CD8-positive, alpha-beta memory T cell (primary cell): ENCODE results near the gene MDH1B. TPM values are rescaled to one million over a fixed set of nuclear protein-coding genes. Genes with fewer than 3 reads are reported as not detected.

Experiments used
- CTCF ChIA-PET: fragments of 350-600 bp; sonication (Branson Sonifier 250); formaldehyde crosslinking; loops from one replicate; lab custom pipeline; 2021; ENCODE audit warnings: antibody characterized with exemption; lab: Charles Lee
- POLR2A ChIA-PET: fragments of 350-600 bp; sonication (Branson Sonifier 250); formaldehyde crosslinking; loops from one replicate; lab custom pipeline; 2021; ENCODE audit warnings: antibody characterized with exemption; lab: Charles Lee
- DNase-seq, 5 donors: peaks; one replicate each; pipeline versions ENCODE4 v3.0.0 to v3.0.0-alpha.2; 2020 to 2022; ENCODE audit warnings: mixed read lengths in 1 of 5
- H3K27ac ChIP-seq: one replicate; pipeline ENCODE4 v1.7.0; 2013; ENCODE audit warnings: low read depth, mild to moderate bottlenecking, low read length, moderate library complexity
- H3K27me3 ChIP-seq: 2 replicates; pipeline ENCODE4 v1.7.0; 2013; ENCODE audit warnings: low read length, mild to moderate bottlenecking; ENCODE audit not compliant: insufficient read depth, poor library complexity, severe bottlenecking
- H3K36me3 ChIP-seq: 2 replicates; pipeline ENCODE4 v1.7.0; 2013; ENCODE audit warnings: mild to moderate bottlenecking, low read length, moderate library complexity; ENCODE audit not compliant: insufficient read depth
- H3K4me1 ChIP-seq: 2 replicates; pipeline ENCODE4 v1.7.0; 2013; ENCODE audit warnings: mild to moderate bottlenecking, low read length, moderate library complexity; ENCODE audit not compliant: insufficient read depth
- H3K4me3 ChIP-seq: 2 replicates; pipeline ENCODE4 v1.7.0; 2013; ENCODE audit warnings: mild to moderate bottlenecking, low read length
- H3K9me3 ChIP-seq: 2 replicates; pipeline ENCODE4 v1.7.0; 2013; ENCODE audit warnings: mild to moderate bottlenecking, low read length
- H3K27ac Mint-ChIP-seq, 8 donors: one replicate each; pipeline ENCODE4 v1.8.0; 2020 to 2021; ENCODE audit warnings: mixed read lengths in 8 of 8, mild to moderate bottlenecking in 6 of 8, inconsistent platforms in 3 of 8, moderate library complexity in 3 of 8
- H3K27me3 Mint-ChIP-seq, 2 donors: one replicate each; pipeline ENCODE4 v1.8.0; 2020 to 2021; ENCODE audit warnings: mixed read lengths in 2 of 2, mild to moderate bottlenecking in 1 of 2, moderate library complexity in 1 of 2
- H3K36me3 Mint-ChIP-seq, 3 donors: one replicate each; pipeline ENCODE4 v1.8.0; 2020 to 2021; ENCODE audit warnings: mixed read lengths in 3 of 3, inconsistent platforms in 1 of 3, mild to moderate bottlenecking in 1 of 3
- H3K4me1 Mint-ChIP-seq, 3 donors: one replicate each; pipeline ENCODE4 v1.8.0; 2020 to 2021; ENCODE audit warnings: mixed read lengths in 3 of 3, inconsistent platforms in 1 of 3, mild to moderate bottlenecking in 1 of 3
- H3K4me3 Mint-ChIP-seq, 7 donors: one replicate each; pipeline ENCODE4 v1.8.0; 2020 to 2021; ENCODE audit warnings: mixed read lengths in 7 of 7, mild to moderate bottlenecking in 6 of 7, moderate library complexity in 4 of 7, inconsistent platforms in 2 of 7
- H3K9me3 Mint-ChIP-seq, 5 donors: one replicate each; pipeline ENCODE4 v1.8.0; 2020 to 2022; ENCODE audit warnings: mixed read lengths in 5 of 5, mild to moderate bottlenecking in 3 of 5, moderate library complexity in 2 of 5, inconsistent platforms in 1 of 5
- polyA plus RNA-seq: library from polyadenylated mRNA; unstranded; fragments of 300-500 nt; fragmentation: Illumina TruSeq; gene quantifications from one replicate; pipeline ENCODE4 v1.2.3, GENCODE V29; 2021
- total RNA-seq, 2 experiments: library from RNA; stranded (reverse); gene quantifications; one replicate each; pipeline ENCODE4 v1.2.3, GENCODE V29; 2021

MDH1B gene
- total and polyA plus RNA-seq, 3 experiments from 2014 or later, result 0.15 to 1.2 (median 0.81) TPM

GRCh38 chr2:206756816-206757215, 8.3 kb downstream of the MDH1B start:
- Histone ChIP-seq H3K4me1 (no peaks in the 10 kb centered on the region), H3K9me3 (no peaks in the 10 kb centered on the region), H3K36me3 (no peaks in the 10 kb centered on the region), H3K27ac (no peak overlapping the region), H3K27me3 (no peaks in the 10 kb centered on the region), H3K4me3 (no peak overlapping the region)
- no peak for DNase-seq
- H3K27ac Mint-ChIP-seq, result no peak overlapping the region
- peaks cover 11 to 31% of the 10 kb centered on the region in 2 donors for H3K27me3 Mint-ChIP-seq
- no peaks in the 10 kb centered on the region for H3K4me1 Mint-ChIP-seq
- POLR2A ChIA-PET, result no interaction called here
- no peaks in the 10 kb centered on the region for H3K36me3 Mint-ChIP-seq
- CTCF ChIA-PET, result no interaction called here
- no peak overlapping the region for H3K4me3 Mint-ChIP-seq
- no peaks in the 10 kb centered on the region for H3K9me3 Mint-ChIP-seq

- H3K27me3 ChIP-seq, result no peaks in the 10 kb centered on the region
- Mint-ChIP-seq H3K4me3 (no peak overlapping the region), H3K36me3 (no peaks in the 10 kb centered on the region), H3K9me3 (no peaks in the 10 kb centered on the region), H3K4me1 (no peaks in the 10 kb centered on the region), H3K27me3 (peaks cover 14 to 42% of the 10 kb centered on the region in 2 donors), H3K27ac (no peak overlapping the region)
- no peaks in the 10 kb centered on the region for H3K36me3 ChIP-seq
- H3K4me3 ChIP-seq, result no peak overlapping the region
- H3K4me1 ChIP-seq, result no peaks in the 10 kb centered on the region
- ChIA-PET CTCF (no interaction called here), POLR2A (no interaction called here)
- H3K9me3 ChIP-seq, result no peaks in the 10 kb centered on the region
- no peak for DNase-seq
- H3K27ac ChIP-seq, result no peak overlapping the region
Measured at GRCh38 chr2:206740800-206741199, 24.3 kb downstream of the MDH1B start.

DNA sequence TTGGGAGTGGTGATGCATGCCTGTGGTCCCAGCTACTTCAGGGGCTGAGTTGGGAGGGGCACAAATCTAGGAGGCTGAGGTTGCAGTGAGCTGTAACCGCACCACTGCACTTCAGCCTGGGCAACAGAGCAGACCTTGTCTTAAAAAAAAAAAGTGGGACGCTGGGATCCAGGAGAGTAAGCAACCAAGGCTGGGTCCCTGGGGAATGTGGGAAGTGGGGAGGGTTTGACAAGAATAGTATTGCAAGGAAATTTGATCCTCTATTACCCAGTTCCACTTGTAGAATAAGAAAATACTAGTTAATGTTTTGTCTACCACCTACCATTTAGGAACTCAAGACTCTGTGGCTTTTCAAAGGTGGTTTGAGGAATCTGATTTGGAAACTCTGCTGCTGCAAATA, 25.9 kb downstream of the MDH1B start:
- ChIA-PET POLR2A (no interaction called here), CTCF (no interaction called here)
- no peaks in the 10 kb centered on the region for H3K9me3 ChIP-seq
- Mint-ChIP-seq H3K4me3 (no peak overlapping the region), H3K9me3 (no peaks in the 10 kb centered on the region), H3K27ac (no peak overlapping the region), H3K27me3 (peaks cover 12 to 42% of the 10 kb centered on the region in 2 donors), H3K4me1 (no peaks in the 10 kb centered on the region), H3K36me3 (no peaks in the 10 kb centered on the region)
- H3K4me3 ChIP-seq, result no peak overlapping the region
- no peak for DNase-seq
- no peaks in the 10 kb centered on the region for H3K4me1 ChIP-seq
- no peaks in the 10 kb centered on the region for H3K36me3 ChIP-seq
- H3K27ac ChIP-seq, result no peak overlapping the region
- H3K27me3 ChIP-seq, result no peaks in the 10 kb centered on the region

- Histone ChIP-seq H3K36me3 (no peaks in the 10 kb centered on the region), H3K9me3 (no peaks in the 10 kb centered on the region), H3K27ac (no peak overlapping the region), H3K4me1 (no peaks in the 10 kb centered on the region), H3K27me3 (no peaks in the 10 kb centered on the region), H3K4me3 (no peak overlapping the region)
- peaks cover 12 to 30% of the 10 kb centered on the region in 2 donors for H3K27me3 Mint-ChIP-seq
- ChIA-PET POLR2A (no interaction called here), CTCF (no interaction called here)
- H3K27ac Mint-ChIP-seq, result no peak overlapping the region
- no peak overlapping the region for H3K4me3 Mint-ChIP-seq
- no peaks in the 10 kb centered on the region for H3K36me3 Mint-ChIP-seq
- no peaks in the 10 kb centered on the region for H3K4me1 Mint-ChIP-seq
- DNase-seq, result no peak
- H3K9me3 Mint-ChIP-seq, result peaks cover 0 to 2% (median 0%) of the 10 kb centered on the region in 5 donors
Measured at GRCh38 chr2:206736935-206737334, 28.2 kb downstream of the MDH1B start.

GRCh38 chr2:206733341-206733740, 31.8 kb downstream of the MDH1B start:
- Mint-ChIP-seq H3K36me3 (no peaks in the 10 kb centered on the region), H3K9me3 (peaks cover 0 to 2% (median 0%) of the 10 kb centered on the region in 5 donors), H3K27me3 (peaks cover 16 to 38% of the 10 kb centered on the region in 2 donors), H3K4me3 (no peak overlapping the region), H3K27ac (no peak overlapping the region), H3K4me1 (no peaks in the 10 kb centered on the region)
- H3K4me1 ChIP-seq, result no peaks in the 10 kb centered on the region
- no peaks in the 10 kb centered on the region for H3K36me3 ChIP-seq
- no peaks in the 10 kb centered on the region for H3K27me3 ChIP-seq
- no peak overlapping the region for H3K27ac ChIP-seq
- no peak overlapping the region for H3K4me3 ChIP-seq
- no peak for DNase-seq
- CTCF ChIA-PET, result no interaction called here
- POLR2A ChIA-PET, result no interaction called here
- no peaks in the 10 kb centered on the region for H3K9me3 ChIP-seq

- Mint-ChIP-seq H3K9me3 (peaks cover 0 to 2% (median 0%) of the 10 kb centered on the region in 5 donors), H3K4me1 (no peaks in the 10 kb centered on the region), H3K36me3 (no peaks in the 10 kb centered on the region), H3K27me3 (peaks cover 11 to 46% of the 10 kb centered on the region in 2 donors), H3K27ac (no peak overlapping the region), H3K4me3 (no peak overlapping the region)
- Histone ChIP-seq H3K36me3 (no peaks in the 10 kb centered on the region), H3K27me3 (no peaks in the 10 kb centered on the region), H3K9me3 (no peaks in the 10 kb centered on the region), H3K4me1 (no peaks in the 10 kb centered on the region), H3K4me3 (no peak overlapping the region), H3K27ac (no peak overlapping the region)
- ChIA-PET POLR2A (no interaction called here), CTCF (no interaction called here)
- no peak for DNase-seq
Measured at GRCh38 chr2:206728277-206729199, 36.6 kb downstream of the MDH1B start.

GRCh38 chr2:206727287-206727686, 37.8 kb downstream of the MDH1B start:
- no peak for DNase-seq
- ChIA-PET CTCF (no interaction called here), POLR2A (no interaction called here)
- Histone ChIP-seq H3K36me3 (no peaks in the 10 kb centered on the region), H3K27me3 (no peaks in the 10 kb centered on the region), H3K9me3 (no peaks in the 10 kb centered on the region), H3K4me3 (no peak overlapping the region), H3K4me1 (no peaks in the 10 kb centered on the region), H3K27ac (no peak overlapping the region)
- peaks cover 0 to under 1% (median 0%) of the 10 kb centered on the region in 5 donors for H3K9me3 Mint-ChIP-seq
- H3K36me3 Mint-ChIP-seq, result no peaks in the 10 kb centered on the region
- no peak overlapping the region for H3K4me3 Mint-ChIP-seq
- H3K27ac Mint-ChIP-seq, result no peak overlapping the region
- peaks cover 11 to 43% of the 10 kb centered on the region in 2 donors for H3K27me3 Mint-ChIP-seq
- H3K4me1 Mint-ChIP-seq, result no peaks in the 10 kb centered on the region

DNA sequence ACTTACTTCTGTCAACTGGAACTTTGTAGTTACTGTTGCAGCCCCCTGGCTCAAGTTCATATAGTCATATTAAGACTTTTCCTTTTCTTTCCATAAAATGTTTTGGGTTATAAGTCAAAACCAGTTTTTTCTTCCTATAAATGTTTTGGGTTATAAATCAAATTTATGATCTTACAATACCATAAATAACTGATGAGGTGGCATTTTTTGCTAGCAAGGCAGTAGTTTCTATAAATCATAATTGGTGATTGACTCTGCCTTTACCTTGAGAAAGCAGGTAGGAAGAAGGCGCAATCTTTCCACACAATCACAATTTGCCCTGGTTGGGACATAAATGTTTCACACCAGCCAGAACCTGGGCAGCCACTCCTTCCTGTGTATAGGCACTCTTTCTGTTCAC, 41.8 kb downstream of the MDH1B start:
- no peaks in the 10 kb centered on the region for H3K36me3 ChIP-seq
- no peaks in the 10 kb centered on the region for H3K36me3 Mint-ChIP-seq
- CTCF ChIA-PET, result no interaction called here
- no peak for DNase-seq
- H3K27ac ChIP-seq, result no peak overlapping the region
- H3K27me3 Mint-ChIP-seq, result peaks cover 9 to 34% of the 10 kb centered on the region in 2 donors
- H3K27ac Mint-ChIP-seq, result no peak overlapping the region
- H3K4me3 Mint-ChIP-seq, result no peak overlapping the region
- H3K4me1 Mint-ChIP-seq, result no peaks in the 10 kb centered on the region
- POLR2A ChIA-PET, result no interaction called here
- no peaks in the 10 kb centered on the region for H3K9me3 ChIP-seq
- no peaks in the 10 kb centered on the region for H3K4me1 ChIP-seq
- peaks cover 0 to 6% (median 0%) of the 10 kb centered on the region in 5 donors for H3K9me3 Mint-ChIP-seq
- H3K4me3 ChIP-seq, result no peak overlapping the region
- H3K27me3 ChIP-seq, result no peaks in the 10 kb centered on the region
